Measurements from ENCODE around the gene NKAIN1.

Gene NKAIN1

GRCh38 chr1:31232689-31233088 is 7.0 kb downstream of the NKAIN1 start:
- no peak for DNase-seq (ENCODE audit: low spot score)

GRCh38 chr1:31231802-31232201 is 7.9 kb downstream of the NKAIN1 start:
- DNase-seq (ENCODE audit: low spot score), result no peak

DNA sequence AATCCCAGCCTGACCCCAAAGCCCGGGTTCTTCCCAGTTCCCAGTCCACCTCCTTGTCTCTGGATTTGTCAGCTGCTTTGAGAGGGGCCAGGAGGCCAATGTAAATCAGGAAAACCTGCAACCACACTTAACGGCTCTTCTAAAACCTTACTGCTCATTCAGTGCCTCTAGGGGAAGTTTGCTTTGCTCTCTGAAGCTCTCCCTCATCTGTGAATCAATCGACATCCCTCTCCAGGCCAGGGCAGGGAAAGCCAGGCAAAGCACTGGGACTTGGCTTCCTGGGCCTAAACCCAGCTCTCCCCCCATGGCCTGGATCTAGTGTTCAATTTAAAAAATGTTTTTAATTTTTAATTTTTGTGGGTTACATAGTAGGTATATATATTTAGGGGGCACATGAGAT is 9.3 kb downstream of the NKAIN1 start:
- no peak for DNase-seq (ENCODE audit: low spot score)

DNA sequence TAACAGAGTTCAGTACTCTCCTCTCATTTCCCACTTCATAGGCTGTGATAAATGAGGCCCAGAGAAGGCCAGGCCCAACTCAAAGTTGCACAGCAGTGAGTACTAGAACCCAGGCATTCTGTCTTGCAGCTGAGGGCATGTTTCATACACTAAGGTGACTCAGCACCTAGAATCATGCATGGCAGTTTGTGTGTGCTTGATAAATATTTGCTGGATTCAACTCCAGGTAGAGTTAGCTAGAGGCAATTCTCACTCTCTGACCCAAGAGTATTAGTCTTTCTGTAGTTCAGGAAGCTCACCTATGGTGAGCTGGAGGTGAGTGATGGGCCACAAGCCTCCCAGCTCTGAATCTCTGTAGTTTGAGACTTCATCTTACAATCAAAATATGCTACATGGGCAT is 10.7 kb downstream of the NKAIN1 start:
- DNase-seq (ENCODE audit: low spot score), result no peak

DNA sequence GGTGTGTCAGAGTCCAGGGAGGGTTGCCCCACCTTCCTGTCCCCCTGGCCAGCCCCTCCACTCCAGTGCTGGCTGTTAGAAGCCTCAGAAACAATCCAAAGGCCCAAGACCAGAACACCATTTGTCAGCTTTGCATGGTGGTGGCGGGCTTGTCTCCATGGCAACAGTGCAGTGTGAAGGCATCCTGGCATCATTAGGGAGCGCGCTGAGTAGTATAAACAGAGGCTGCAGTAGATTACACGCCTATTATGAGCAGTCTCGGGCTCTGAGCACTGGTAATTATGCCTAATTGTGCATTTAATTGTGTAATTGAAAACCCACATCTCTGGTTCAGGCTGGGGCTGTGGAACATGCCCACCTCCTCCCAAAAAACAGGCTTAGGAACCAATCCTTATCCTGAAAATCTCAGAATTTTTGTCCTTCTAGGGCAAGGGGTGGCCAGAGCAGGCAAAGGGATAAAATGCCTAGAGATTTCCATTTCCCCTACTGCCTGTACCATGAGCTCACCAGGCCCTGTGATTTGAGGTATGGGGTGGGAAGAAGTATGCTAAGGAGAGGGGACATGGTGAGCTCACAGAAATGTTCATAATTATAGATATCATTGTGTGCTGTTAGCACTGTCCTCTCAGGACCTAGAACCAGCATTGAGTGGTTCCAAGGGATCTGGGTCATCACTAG is 11.7 kb downstream of the NKAIN1 start:
- no peak for DNase-seq (ENCODE audit: low spot score)

DNA sequence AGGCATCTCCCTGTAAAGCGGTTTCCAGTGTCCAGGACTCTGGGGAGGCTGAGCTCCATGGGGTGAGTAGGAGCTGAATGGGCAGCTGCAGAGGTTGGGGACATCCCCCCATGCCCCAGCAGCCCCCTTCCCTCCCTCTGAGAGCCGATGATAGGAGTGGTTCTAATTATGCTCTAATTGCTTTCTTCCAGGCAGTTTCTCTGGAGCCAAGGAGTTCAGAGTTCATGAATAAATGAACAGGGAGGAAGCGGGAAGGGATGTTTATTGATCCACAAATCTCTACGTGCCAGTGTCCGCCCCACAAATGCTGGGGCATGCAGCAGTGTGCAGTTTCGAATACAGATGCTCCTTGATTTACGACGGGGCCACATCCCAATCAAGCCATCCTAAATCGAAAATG is 15.6 kb downstream of the NKAIN1 start:
- DNase-seq (ENCODE audit: low spot score), result no peak

GRCh38 chr1:31222176-31222575 is 17.5 kb downstream of the NKAIN1 start:
- no peak for DNase-seq (ENCODE audit: low spot score)

DNA sequence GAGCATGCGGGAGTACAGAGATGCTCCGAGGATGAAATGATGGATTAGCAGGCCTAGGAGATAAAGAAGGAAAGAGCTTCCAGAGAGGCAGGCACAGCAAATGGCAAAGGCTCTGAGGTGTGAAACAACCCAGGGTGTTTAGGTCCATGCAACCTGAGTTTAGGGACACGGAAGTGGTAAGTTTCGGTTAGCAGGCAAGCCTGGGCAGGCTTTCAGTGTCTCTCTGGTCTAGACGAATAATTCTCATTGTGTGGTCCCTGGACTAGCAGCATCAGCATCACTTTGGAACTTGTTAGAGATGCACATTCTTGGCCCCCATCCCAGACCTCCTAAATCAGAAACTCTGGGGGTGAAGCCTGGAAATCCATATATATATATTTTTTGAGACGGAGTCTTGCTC is 18.6 kb downstream of the NKAIN1 start:
- DNase-seq (ENCODE audit: low spot score), result no peak

DNA sequence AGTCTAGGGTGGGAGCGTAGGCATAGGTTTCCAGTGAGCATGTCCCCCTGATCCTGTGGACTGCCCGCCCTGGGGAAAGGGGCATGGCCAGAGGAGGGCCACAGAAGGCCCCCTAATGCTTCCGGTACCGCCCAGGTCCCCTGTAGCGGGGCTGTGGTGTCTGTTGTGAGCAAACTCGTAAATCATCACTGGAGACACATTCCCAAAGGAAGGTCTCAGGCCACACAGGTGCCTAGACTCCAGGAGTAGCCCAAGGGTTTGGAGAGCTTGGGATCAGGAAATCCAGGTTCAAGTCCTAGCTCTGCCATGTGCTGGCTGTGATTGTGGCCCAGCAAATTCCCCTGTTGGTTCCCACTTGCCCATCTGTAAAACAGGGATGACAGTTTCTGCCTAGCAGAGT is 20.2 kb downstream of the NKAIN1 start:
- DNase-seq (ENCODE audit: low spot score), result no peak

DNA sequence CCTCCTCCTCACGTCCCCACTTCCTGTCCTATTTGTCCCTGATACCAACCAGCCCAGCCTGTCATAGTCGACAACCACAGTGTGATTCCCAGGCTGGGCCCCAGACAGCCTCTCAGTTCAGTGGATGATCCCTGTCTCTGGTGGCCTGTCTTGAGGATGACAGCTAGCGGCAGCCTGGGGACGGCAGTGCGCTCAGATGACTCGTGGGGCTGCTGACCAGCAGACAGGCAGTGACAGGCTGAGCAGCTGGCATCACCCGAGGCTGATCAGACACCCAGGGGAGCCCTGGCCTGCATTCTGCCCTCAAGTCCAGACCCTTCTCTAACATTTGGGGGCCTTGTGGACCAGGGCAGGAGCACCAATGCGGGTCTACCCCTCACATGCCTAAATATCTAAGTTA is 21.0 kb downstream of the NKAIN1 start:
- no peak for DNase-seq (ENCODE audit: low spot score)

DNA sequence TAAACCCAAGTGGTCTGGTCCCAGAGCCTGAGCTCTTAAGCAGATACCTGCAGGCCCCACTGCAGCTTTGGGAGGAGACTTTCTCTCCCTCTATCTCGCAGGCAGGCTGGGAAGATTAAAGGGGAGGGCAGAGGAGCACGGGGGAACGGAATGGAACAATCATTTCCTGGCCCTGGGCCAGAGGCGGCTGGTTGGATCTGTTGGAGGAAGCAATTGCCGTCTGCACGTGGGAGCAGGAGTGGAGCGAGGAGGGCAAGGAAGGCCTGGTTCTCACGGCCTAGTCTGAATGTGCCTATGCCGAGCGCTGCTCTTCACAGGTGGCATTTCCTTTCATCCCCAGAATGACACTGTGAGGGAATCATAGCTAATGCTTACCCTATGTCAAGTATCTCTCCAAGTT is 23.7 kb downstream of the NKAIN1 start:
- no peak for DNase-seq (ENCODE audit: low spot score)

GRCh38 chr1:31215065-31215570 is 24.6 kb downstream of the NKAIN1 start:
- DNase-seq (ENCODE audit: low spot score), result no peak

- no peak for DNase-seq (ENCODE audit: low spot score)
These were observed 25.2 kb downstream of the NKAIN1 start for GRCh38 chr1:31214316-31215064.

- DNase-seq (ENCODE audit: low spot score), result no peak
These were observed 31.2 kb downstream of the NKAIN1 start for GRCh38 chr1:31208361-31208945.

GRCh38 chr1:31207569-31207968 is 32.1 kb downstream of the NKAIN1 start:
- no peak for DNase-seq (ENCODE audit: low spot score)

DNA sequence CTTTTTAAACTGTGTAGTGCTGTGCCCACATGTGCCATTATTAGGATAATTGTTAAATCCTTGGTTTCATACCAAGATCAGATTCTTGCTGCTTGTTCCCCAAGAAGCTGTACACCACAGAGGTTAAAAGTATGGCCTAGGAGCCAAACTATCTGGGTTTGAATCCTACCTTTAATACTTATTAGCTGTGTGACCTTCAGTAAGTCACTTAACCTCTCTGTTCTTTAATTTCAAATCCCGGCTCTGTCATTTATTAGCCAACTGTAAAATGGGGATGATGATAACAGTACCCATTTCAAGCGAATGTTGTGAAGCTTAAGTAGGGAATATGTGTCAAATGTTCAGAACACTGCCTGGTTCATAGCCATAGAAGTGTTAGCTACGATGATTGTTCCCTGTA is 32.6 kb downstream of the NKAIN1 start:
- DNase-seq (ENCODE audit: low spot score), result no peak

DNA sequence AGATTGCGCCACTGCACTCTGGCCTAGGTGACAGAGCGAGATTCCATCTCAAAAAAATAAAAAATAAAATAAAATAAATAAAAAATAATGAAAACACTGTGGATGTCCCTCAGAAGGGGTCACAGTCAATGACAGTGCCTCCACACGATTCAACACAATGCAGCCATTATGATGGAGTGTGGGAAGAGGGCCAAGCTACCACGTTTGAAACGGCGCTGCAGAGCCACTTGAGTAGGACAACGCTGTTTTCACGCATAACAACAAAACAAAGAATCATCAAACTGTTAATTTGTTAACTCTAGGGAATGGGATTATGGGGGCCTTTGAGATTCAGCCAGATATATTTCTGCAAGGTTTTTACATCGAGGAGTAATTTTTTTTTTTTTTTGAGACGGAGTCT is 36.5 kb downstream of the NKAIN1 start:
- no peak for DNase-seq (ENCODE audit: low spot score)

DNA sequence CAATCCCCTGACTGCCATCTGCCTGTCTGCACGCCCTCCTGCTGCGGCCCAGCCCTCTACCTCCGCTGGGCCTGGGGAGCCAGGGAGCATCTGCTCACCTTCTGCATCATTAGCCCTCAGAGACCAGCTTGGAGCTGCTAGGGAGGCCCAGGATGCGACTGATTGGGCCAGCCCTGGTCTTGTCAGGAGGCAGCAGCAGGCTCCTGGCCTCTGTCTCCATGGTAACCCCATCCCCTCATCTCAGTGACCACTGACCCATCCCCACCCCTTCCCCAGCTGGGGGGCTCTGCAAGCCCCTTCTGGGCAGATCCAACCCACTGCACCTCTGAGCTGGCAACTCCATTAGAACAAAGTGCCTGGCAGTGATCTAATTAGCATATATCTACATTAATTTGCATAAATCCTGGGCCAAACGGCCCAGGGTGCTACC is 37.7 kb downstream of the NKAIN1 start:
- no peak for DNase-seq (ENCODE audit: low spot score)

GRCh38 chr1:31199949-31200348 is 39.7 kb downstream of the NKAIN1 start:
- no peak for DNase-seq (ENCODE audit: low spot score)

GRCh38 chr1:31199236-31199790 is 40.4 kb downstream of the NKAIN1 start:
- no peak for DNase-seq (ENCODE audit: low spot score)

DNA sequence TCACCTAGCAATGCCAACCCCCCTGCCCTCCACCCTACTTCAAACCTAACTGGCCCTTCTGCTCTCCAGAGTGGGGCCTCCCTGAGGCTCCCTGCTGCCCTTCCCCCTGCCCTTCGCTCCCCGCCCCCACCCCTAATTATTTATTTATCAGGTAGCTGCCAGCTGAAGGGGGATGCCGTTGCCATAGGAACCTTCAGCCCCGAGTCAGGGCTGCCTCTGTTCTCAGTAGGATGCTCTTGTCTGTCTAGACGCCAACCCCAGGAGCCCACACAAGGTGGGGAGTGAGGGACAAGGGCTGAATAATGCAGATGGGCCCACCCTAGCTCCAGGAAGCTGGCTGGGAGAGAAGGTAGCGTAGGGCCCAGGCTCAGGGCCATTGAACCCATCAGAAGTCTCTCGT is 41.1 kb downstream of the NKAIN1 start:
- no peak for DNase-seq (ENCODE audit: low spot score)

DNA sequence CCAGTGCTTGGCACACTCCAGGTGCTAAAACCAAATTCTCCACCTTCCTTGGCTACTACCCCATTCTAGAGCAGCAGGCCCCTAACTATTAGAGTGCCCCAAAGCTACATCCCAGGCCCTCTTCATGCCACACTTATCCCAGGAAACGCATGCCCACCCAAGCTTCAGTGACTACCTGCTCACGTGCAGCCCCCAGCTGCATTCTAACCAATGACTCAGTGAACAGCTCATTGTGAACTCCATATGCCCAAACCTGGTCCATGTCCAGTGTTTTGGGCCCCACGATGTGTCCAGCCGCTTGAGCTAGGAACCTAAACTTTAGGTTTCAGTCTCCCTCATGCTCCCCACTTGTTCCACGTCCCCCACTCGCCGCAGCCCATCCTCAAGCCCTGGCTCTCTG is 41.5 kb downstream of the NKAIN1 start:
- DNase-seq (ENCODE audit: low spot score), result no peak

DNA sequence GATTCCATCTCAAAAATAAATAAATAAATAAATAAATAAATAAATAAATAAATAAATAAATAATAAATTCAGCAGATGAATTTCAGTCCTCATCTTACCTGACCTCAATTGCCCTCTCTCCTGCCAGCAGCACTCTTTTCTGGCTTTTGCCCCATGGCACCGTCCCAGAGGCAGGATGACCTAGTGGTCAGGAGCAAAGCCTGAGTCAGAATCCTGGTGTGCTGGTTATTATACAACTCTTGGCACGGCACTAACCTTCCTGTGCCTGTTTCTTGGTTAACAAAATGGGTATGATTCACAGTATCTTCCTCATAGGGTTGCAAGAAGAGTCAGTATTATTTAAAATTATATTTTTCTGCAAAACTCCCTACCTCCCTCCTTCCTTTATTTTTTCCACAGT is 43.0 kb downstream of the NKAIN1 start:
- DNase-seq (ENCODE audit: low spot score), result no peak

Measured in hematopoietic multipotent progenitor cell treated with erythropoietin and hydrocortisone succinate and interleukin-3 and kit ligand, for 17 days (in vitro differentiated cells).